Cardiac ventricle fibroblast (primary cell): Measurements from ENCODE around the gene CALCA. TPM values are rescaled to one million over a fixed set of nuclear protein-coding genes. Genes with fewer than 3 reads are reported as not detected.

Experiments
- total RNA-seq: library from RNA; depleted of rRNA; stranded (reverse); fragments of >200 nt; gene quantifications from 2 replicates; pipeline ENCODE4 v1.2.3, GENCODE V29; 2015

Gene CALCA
- not detected in 2 replicates for total RNA-seq

GRCh38 chr11:14971865-14972580 is at the start of gene CALCA:
Gene CALCA, minus strand, starts transcription at chr11:14972351. Its CDS starts 1,159 bp downstream, at chr11:14971192.

Other genes with a start within 250 kb of the CALCA start
- 10.3 and 13.0 TPM in 2 replicates for gene CYP2R1, start 80.1 kb downstream of the CALCA start, total RNA-seq
- gene CALCB, start 101.2 kb upstream of the CALCA start, total RNA-seq: not detected in 2 replicates
- not detected in 2 replicates for gene INSC, start 142.6 kb upstream of the CALCA start, total RNA-seq